HCT116 (cell line): ENCODE results near the gene BCDIN3D. TPM values are rescaled to one million over a fixed set of nuclear protein-coding genes. Genes with fewer than 3 reads are reported as not detected.

Experiments
- ATAC-seq: fragments of 200-7000 bp; cut with Tn5 transposase; 2 replicates; pipeline ENCODE4 v1.9.1; 2020; ENCODE audit warnings: mild to moderate bottlenecking, moderate library complexity
- BruUV-seq: library from RNA; stranded (reverse); fragments of 400-500 nt; replicated peaks from 2 replicates; lab custom pipeline; 2021; lab: Mats Ljungman, UMichigan
- CTCF ChIA-PET: fragments of 300-600 bp; sonication (Branson Sonifier 250); formaldehyde crosslinking; loops from one replicate; lab custom pipeline; 2021; ENCODE audit warnings: antibody characterized with exemption; lab: Charles Lee
- POLR2A ChIA-PET: fragments of 300-600, 350-600 bp; sonication (Branson Sonifier 250); formaldehyde crosslinking; loops from one replicate; lab custom pipeline; 2021; ENCODE audit warnings: antibody characterized with exemption; lab: Charles Lee
- RAD21 ChIA-PET, 2 experiments: fragments of 300-600 bp; sonication (Branson Sonifier 250); formaldehyde crosslinking; loops; one replicate each; lab custom pipeline; 2023; ENCODE audit warnings: low total read pairs in 2 of 2; ENCODE audit not compliant: uncharacterized antibody in 2 of 2, unreplicated experiment in 2 of 2, low non-redundant PET in 1 of 2; lab: Charles Lee
- DNase-seq: peaks from one replicate; pipeline ENCODE4 v3.0.0-alpha.2; 2010; ENCODE audit warnings: low read depth, low spot score
- H2AFZ ChIP-seq: fragments of 200-600 bp; shearing (Covaris generic), sonication (generic); 2 replicates; pipeline ENCODE4 v1.6.1; 2017; ENCODE audit warnings: low read depth, mixed run types, mixed read lengths, antibody characterized with exemption, low read length; ENCODE audit not compliant: poor library complexity, severe bottlenecking
- H3K27ac ChIP-seq: 2 replicates; pipeline ENCODE4 v1.5.1; 2012; ENCODE audit warnings: low read depth, low read length
- H3K27me3 ChIP-seq: fragments of 200-600 bp; sonication (generic); 2 replicates; pipeline ENCODE4 v1.6.1; 2016; ENCODE audit warnings: mixed run types, low read length, mixed read lengths; ENCODE audit not compliant: insufficient read depth
- H3K36me3 ChIP-seq, 2 experiments: fragments of 200-500 bp in 1 of 2; fragments of 200-600 bp in 1 of 2; sonication (Bioruptor generic) in 1 of 2; sonication (generic) in 1 of 2; 2 replicates each; pipeline versions ENCODE4 v1.5.1 to v1.6.1; 2014 to 2016; ENCODE audit warnings: low read length in 2 of 2, inconsistent platforms in 1 of 2, mixed read lengths in 1 of 2, mixed run types in 1 of 2; ENCODE audit not compliant: insufficient read depth in 2 of 2, control insufficient read depth in 1 of 2
- H3K4me1 ChIP-seq, 2 experiments: fragments of 200-600 bp in 1 of 2; sonication (generic) in 1 of 2; 2 replicates each; pipeline versions ENCODE4 v1.5.1 to v1.6.1; 2012 to 2017; ENCODE audit warnings: low read length in 2 of 2, inconsistent platforms in 1 of 2, mild to moderate bottlenecking in 1 of 2, mixed read lengths in 1 of 2, mixed run types in 1 of 2, moderate library complexity in 1 of 2; ENCODE audit not compliant: insufficient read depth in 2 of 2, control insufficient read depth in 1 of 2
- H3K4me2 ChIP-seq: fragments of 200-600 bp; sonication (generic); 2 replicates; pipeline ENCODE4 v1.6.1; 2017; ENCODE audit warnings: mixed run types, low read length, mixed read lengths
- H3K4me3 ChIP-seq, 2 experiments: fragments of 200-600 bp in 1 of 2; sonication (generic) in 1 of 2; replicated peaks in 1 of 2; 2 replicates each; pipeline ENCODE4 v1.5.1; 2011 to 2016; ENCODE audit warnings: low read length in 2 of 2, control low read depth in 1 of 2, low read depth in 1 of 2, mild to moderate bottlenecking in 1 of 2, mixed read lengths in 1 of 2, mixed run types in 1 of 2
- H3K79me2 ChIP-seq: fragments of 200-600 bp; sonication (generic); 2 replicates; pipeline ENCODE4 v1.6.1; 2017; ENCODE audit warnings: mild to moderate bottlenecking, mixed run types, low read length, moderate library complexity, mixed read lengths; ENCODE audit not compliant: insufficient read depth
- H3K9ac ChIP-seq: fragments of 200-600 bp; sonication (generic); 2 replicates; pipeline ENCODE4 v1.6.1; 2016; ENCODE audit warnings: low read length, mixed read lengths
- H3K9me2 ChIP-seq: fragments of 200-600 bp; sonication (generic), shearing (Covaris generic); 2 replicates; pipeline ENCODE4 v1.6.1; 2017; ENCODE audit warnings: mixed run types, mild to moderate bottlenecking, moderate library complexity; ENCODE audit not compliant: insufficient read depth
- H3K9me3 ChIP-seq, 2 experiments: fragments of 200-500 bp in 1 of 2; fragments of 200-600 bp in 1 of 2; sonication (Bioruptor generic) in 1 of 2; sonication (generic) in 1 of 2; 2 replicates each; pipeline ENCODE4 v1.6.1; 2014 to 2017; ENCODE audit warnings: low read length in 2 of 2, mixed read lengths in 2 of 2, inconsistent platforms in 1 of 2, low read depth in 1 of 2, mild to moderate bottlenecking in 1 of 2, mixed run types in 1 of 2, moderate library complexity in 1 of 2; ENCODE audit not compliant: control insufficient read depth in 1 of 2, insufficient read depth in 1 of 2
- H4K20me1 ChIP-seq: fragments of 200-600 bp; sonication (generic), shearing (Covaris generic); 2 replicates; pipeline ENCODE4 v1.6.1; 2017; ENCODE audit warnings: mixed run types, mild to moderate bottlenecking, moderate library complexity; ENCODE audit not compliant: insufficient read depth
- CTCF ChIP-seq, 3 experiments: fragments of 200-600 bp in 1 of 3; sonication (generic) in 1 of 3; IDR thresholded peaks in 2 of 3; conservative IDR thresholded peaks in 1 of 3; 2 replicates each; pipeline ENCODE4 v1.5.1; 2012 to 2017; ENCODE audit warnings: low read depth in 2 of 3, low read length in 2 of 3, antibody characterized with exemption in 1 of 3, borderline replicate concordance in 1 of 3, control low read depth in 1 of 3, mild to moderate bottlenecking in 1 of 3, mixed read lengths in 1 of 3, mixed run types in 1 of 3, moderate library complexity in 1 of 3; ENCODE audit not compliant: insufficient read depth in 1 of 3
- EZH2 ChIP-seq: fragments of 200-600 bp; sonication (generic); IDR thresholded peaks from 2 replicates; pipeline ENCODE4 v1.6.1; 2017; ENCODE audit warnings: antibody characterized with exemption, mixed run types
- FOSL1 ChIP-seq: IDR thresholded peaks from 2 replicates; pipeline ENCODE4 v1.6.1; 2012; ENCODE audit warnings: low read depth
- TCF7L2 ChIP-seq: IDR thresholded peaks from 2 replicates; pipeline ENCODE4 v1.7.0; 2011; ENCODE audit warnings: borderline replicate concordance, inconsistent platforms; ENCODE audit not compliant: insufficient read depth, insufficient read length; ENCODE audit errors: extremely low read depth
- YY1 ChIP-seq: IDR thresholded peaks from 2 replicates; pipeline ENCODE4 v1.6.1; 2011; ENCODE audit warnings: low read length, low read depth, moderate library complexity, mild to moderate bottlenecking; ENCODE audit not compliant: insufficient replicate concordance; ENCODE audit errors: extremely low read depth
- ZBTB33 ChIP-seq: IDR thresholded peaks from 2 replicates; pipeline ENCODE4 v1.6.1; 2011; ENCODE audit warnings: mild to moderate bottlenecking, low read length, moderate library complexity; ENCODE audit not compliant: insufficient replicate concordance; ENCODE audit errors: extremely low read depth
- ZFX ChIP-seq: fragments of 450-650 bp; IDR thresholded peaks from 2 replicates; pipeline ENCODE4 v1.6.1; 2017
- ZNF274 ChIP-seq: fragments of 200-500 bp; sonication (Bioruptor generic); IDR thresholded peaks from 2 replicates; pipeline ENCODE4 v1.6.1; 2014; ENCODE audit warnings: mild to moderate bottlenecking, low read depth, low read length, inconsistent platforms
- intact Hi-C: fragments of 100-400 bp; cut with micrococcal nuclease; formaldehyde crosslinking; loops from 2 replicates; pipeline ENCODE4 v1.10.0; 2022
- total RNA-seq: library from RNA; stranded (reverse); gene quantifications from one replicate; pipeline ENCODE4 v1.2.1, GENCODE V29; 2021; ENCODE audit not compliant: unreplicated experiment

The BCDIN3D gene
- total RNA-seq, 1 experiment from 2014 or later = 5.7 TPM

GRCh38 chr12:49843411-49843810 is 505 bp upstream of the BCDIN3D start:
- H3K9ac ChIP-seq = peak overlapping the region; percentile 97
- peak overlapping the region; percentile 97 for H3K4me2 ChIP-seq
- peak overlapping the region; percentile 85 to 95 for H3K4me3 ChIP-seq
- H3K9me3 ChIP-seq = no peaks in the 10 kb centered on the region
- POLR2A ChIA-PET = interaction anchor here (0.9 to 1.8 kb wide), 3 partner anchors 8 to 102 kb away, joined by 4 to 9 read pairs (median 7); partner anchors contain the start of genes NCKAP5L and TMBIM6
- H2AFZ ChIP-seq = no peak overlapping the region
- H3K79me2 ChIP-seq = peaks cover 18% of the 10 kb centered on the region
- no peak for TF ChIP-seq CTCF (IDR thresholded peaks at IDR 0.05 in 2 of 3, conservative IDR thresholded peaks at IDR 0.05 in 1 of 3; ENCODE audit: borderline replicate concordance in 1 of 3, insufficient read depth in 1 of 3, low read depth in 2 of 3, low read length in 2 of 3)
- no peak for TF ChIP-seq ZFX
- no peak for TF ChIP-seq FOSL1
- no peak for TF ChIP-seq TCF7L2
- TF ChIP-seq EZH2 = no peak
- TF ChIP-seq ZBTB33 = no peak
- no peak for TF ChIP-seq ZNF274
- no peak for TF ChIP-seq YY1
- TSS peak; percentile 96 for BruUV-seq
- no peaks in the 10 kb centered on the region for H4K20me1 ChIP-seq
- DNase-seq (no peak), ATAC-seq (no peak)
- CTCF ChIA-PET = interaction anchor here (0.5 to 1.8 kb wide), 4 partner anchors 66 to 241 kb away, joined by 3 to 5 read pairs (median 4); partner anchors contain the start of gene SMARCD1
- H3K27me3 ChIP-seq = no peaks in the 10 kb centered on the region
- H3K27ac ChIP-seq = peak overlapping the region; percentile 90
- H3K9me2 ChIP-seq = 0 out of 2 replicates have a peak, but pooled peaks cover 3% of the 10 kb centered on the region
- peaks cover 12 to 19% of the 10 kb centered on the region in 2 experiments; a peak in 3 of 4 replicates for H3K4me1 ChIP-seq
- no peaks in the 10 kb centered on the region for H3K36me3 ChIP-seq
- intact Hi-C loops = no loop called here
- RAD21 ChIA-PET = no interaction called here
